SJCRH30 (cell line): ENCODE measurements around the gene MTFR2. TPM values are rescaled to one million over a fixed set of nuclear protein-coding genes. Genes with fewer than 3 reads are reported as not detected.

Source experiments
- DNase-seq, 2 experiments: peaks; one replicate each; pipeline ENCODE4 v3.0.0-alpha.2; 2015 to 2020
- H3K27ac ChIP-seq: fragments of 250-450 bp; sonication (Bioruptor Pico); 2 replicates; pipeline ENCODE4 v1.5.1; 2020; ENCODE audit warnings: mild to moderate bottlenecking, moderate library complexity
- H3K27me3 ChIP-seq: fragments of 250-450 bp; sonication (Bioruptor Pico); 2 replicates; pipeline ENCODE4 v1.5.1; 2020; ENCODE audit warnings: mild to moderate bottlenecking, moderate library complexity
- H3K36me3 ChIP-seq: fragments of 250-450 bp; sonication (Bioruptor Pico); 2 replicates; pipeline ENCODE4 v1.5.1; 2020; ENCODE audit warnings: mild to moderate bottlenecking, moderate library complexity
- H3K4me1 ChIP-seq: fragments of 250-450 bp; sonication (Bioruptor Pico); 2 replicates; pipeline ENCODE4 v1.5.1; 2020; ENCODE audit warnings: mild to moderate bottlenecking, moderate library complexity
- H3K4me3 ChIP-seq: fragments of 250-450 bp; sonication (Bioruptor Pico); 2 replicates; pipeline ENCODE4 v1.5.1; 2020; ENCODE audit warnings: mild to moderate bottlenecking, moderate library complexity
- H3K9me3 ChIP-seq: fragments of 250-450 bp; sonication (Bioruptor Pico); replicated peaks from 2 replicates; pipeline ENCODE4 v1.5.1; 2020; ENCODE audit warnings: mild to moderate bottlenecking, moderate library complexity
- total RNA-seq: library from RNA; depleted of rRNA; stranded (reverse); fragments of >200 nt; shearing (Covaris generic); gene quantifications from 2 replicates; pipeline ENCODE4 v1.2.3, GENCODE V29; 2014; rRNA removed

MTFR2 gene
- 9.4 and 11.8 TPM in 2 replicates for total RNA-seq

- Histone ChIP-seq H3K4me1 (0 out of 2 replicates have a peak, but pooled peaks cover 5% of the 10 kb centered on the region), H3K27ac (peak within 1 kb of the TSS; percentile 48), H3K4me3 (peak within 1 kb of the TSS; percentile 72), H3K27me3 (no peaks in the 10 kb centered on the region), H3K36me3 (no peaks in the 10 kb centered on the region; the same call in 1 of the 2 replicates), H3K9me3 (no peaks in the 10 kb centered on the region)
- peak; percentile 98 to 99 for DNase-seq
Measured at GRCh38 chr6:136249811-136250685, at the start of gene MTFR2. TSS of gene MTFR2 (minus strand) at chr6:136250311. CDS start at chr6:136249099, 1,212 bp downstream.

- no peaks in the 10 kb centered on the region for H3K36me3 ChIP-seq
- no peak for DNase-seq
Measured at GRCh38 chr6:136294621-136295020, 44.5 kb upstream of the MTFR2 start.

DNA sequence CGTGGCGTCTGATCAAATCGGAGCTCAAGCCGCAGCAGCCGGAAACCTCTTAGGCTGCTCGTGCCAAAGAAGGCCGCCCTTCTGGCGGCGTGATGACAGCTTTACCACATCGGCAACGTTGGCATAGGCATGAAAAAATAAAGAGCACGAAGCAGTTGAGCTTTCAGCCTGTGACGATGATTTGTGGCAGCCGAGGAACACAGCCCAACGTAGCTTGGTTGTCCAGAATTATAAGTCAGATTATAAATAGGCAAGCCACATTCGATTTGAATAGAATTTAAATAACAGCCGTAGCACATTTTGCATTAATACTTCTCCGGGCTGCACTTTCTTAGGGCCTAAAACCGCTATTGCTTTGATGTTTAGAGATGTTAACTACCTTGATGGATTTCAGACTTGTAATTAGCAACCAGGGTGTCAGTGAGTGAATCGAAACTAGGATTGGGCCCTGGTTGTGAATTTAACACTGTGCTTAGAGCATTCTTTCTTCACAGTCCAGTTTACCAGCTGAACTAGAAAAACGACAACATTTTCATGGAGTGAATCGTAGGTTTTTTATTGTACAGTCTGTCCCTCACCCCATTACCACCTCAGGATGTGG, 40.4 kb upstream of the MTFR2 start:
- H3K4me1 ChIP-seq = no peaks in the 10 kb centered on the region
- DNase-seq = peak; percentile 73 to 79
- no peaks in the 10 kb centered on the region for H3K36me3 ChIP-seq
- H3K27ac ChIP-seq = peak overlapping the region; percentile 99
- H3K4me3 ChIP-seq = peak overlapping the region; percentile 97
- no peaks in the 10 kb centered on the region for H3K27me3 ChIP-seq
- H3K9me3 ChIP-seq = no peaks in the 10 kb centered on the region

More at GRCh38 chr6:136294621-136295020, 44.5 kb upstream of the MTFR2 start:
- Histone ChIP-seq H3K9me3 (no peaks in the 10 kb centered on the region), H3K27ac (no peak overlapping the region), H3K4me1 (no peaks in the 10 kb centered on the region), H3K4me3 (no peak overlapping the region), H3K27me3 (no peaks in the 10 kb centered on the region)

DNA sequence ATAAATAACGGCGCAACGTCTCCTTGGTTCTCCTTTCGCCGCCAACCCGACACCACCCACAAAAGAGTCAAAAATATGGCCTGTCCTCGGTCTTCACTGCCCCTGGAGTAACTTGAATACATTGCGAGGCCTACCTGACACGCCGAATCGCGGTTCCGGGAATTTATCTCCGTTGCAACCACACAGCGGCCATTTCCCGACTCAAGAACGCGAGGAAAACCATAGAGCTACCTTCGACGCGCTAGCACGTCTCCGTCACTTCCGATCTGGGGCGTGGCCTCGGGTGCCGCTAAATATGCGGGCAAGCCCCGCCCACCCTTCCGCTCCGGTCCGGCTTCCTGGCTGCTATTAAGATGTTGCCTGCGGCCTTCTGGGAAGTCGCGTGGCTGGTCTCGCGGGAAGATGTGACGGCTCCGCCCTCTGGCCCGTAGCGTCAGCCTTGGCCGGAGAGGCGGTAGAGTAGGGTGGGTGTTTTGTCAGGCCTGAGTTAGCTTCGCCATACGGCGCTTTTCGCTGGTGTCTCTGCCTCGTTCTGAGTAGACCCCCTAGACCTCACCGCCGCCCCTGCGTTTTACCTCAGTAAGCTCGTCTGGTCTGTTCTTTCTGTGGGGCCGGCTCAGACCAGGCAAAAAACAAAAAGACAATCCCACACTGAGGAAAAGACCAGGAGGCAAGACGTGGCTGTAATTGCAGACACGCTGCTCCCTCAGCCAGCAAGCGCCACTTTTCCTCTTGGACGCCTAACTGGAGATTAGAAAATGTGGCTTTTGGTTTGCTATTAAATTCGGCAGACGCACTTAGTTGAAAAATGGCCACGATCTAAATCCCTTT, 39.7 kb upstream of the MTFR2 start, which contains the start of gene BCLAF1:
BCLAF1 (minus strand) TSS at position 268 of the 831 bp plus-strand sequence. CDS start 9,980 bp downstream, outside the sequence.
- Histone ChIP-seq H3K9me3 (no peaks in the 10 kb centered on the region), H3K27ac (peak within 1 kb of the TSS; percentile 99), H3K4me3 (peak within 1 kb of the TSS; percentile 97), H3K36me3 (0 out of 2 replicates have a peak, but pooled peaks cover 3% of the 10 kb centered on the region), H3K4me1 (no peaks in the 10 kb centered on the region), H3K27me3 (no peaks in the 10 kb centered on the region)
- DNase-seq = peak; percentile 98 to 99

DNA sequence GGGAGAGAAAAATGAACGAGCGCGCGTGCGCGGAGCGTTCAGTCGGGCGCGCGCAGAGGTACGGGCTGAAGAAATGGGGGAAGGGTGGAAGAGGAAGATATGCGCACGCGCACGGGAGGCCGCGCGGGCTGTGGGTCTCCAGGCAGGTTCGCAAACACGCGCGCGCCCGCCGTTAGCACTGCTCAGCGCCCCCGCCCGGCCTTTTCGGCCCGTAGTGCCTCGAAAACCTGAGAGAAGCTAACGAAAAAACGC, 39.1 kb upstream of the MTFR2 start:
- Histone ChIP-seq H3K9me3 (no peaks in the 10 kb centered on the region), H3K4me3 (peak overlapping the region; percentile 97), H3K27ac (peak overlapping the region; percentile 99), H3K27me3 (no peaks in the 10 kb centered on the region), H3K4me1 (no peaks in the 10 kb centered on the region), H3K36me3 (0 out of 2 replicates have a peak, but pooled peaks cover 3% of the 10 kb centered on the region)
- peak; percentile 90 to 95 for DNase-seq

DNA sequence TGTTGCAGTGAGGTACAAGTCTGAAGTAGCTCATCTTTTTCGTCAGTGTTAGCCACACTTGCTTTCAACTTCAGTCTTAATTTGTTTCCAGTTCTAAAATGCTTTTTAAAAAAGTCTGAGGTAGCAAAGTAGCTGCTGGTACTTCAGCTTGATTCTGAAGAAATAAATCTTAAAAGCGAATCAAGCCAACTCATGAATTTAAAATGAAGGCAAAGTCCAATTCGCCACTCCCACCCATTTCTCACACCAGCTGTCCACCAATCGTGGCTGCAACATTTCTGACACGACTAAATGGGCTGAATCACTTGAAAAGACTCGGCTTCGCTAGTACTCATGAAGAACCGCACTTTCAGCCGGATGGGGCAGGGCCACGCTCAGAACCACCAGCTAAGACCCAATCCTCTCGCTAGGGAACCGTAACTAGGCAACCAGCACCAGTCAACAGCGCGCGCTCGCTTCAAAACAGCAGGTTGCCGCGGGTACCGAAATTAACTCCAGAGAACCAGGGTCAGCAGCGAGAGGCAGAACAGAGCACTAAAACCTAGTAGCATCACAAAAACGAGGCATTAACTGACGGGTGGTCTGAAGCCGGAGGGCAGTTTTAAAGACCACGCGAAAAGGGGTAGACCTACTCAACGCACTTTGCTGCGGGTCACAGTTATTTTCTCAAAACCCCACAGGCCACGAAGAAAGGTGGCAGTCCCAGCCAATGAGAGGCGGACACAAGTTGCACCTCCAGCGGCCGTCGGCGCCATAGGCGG, 38.6 kb upstream of the MTFR2 start:
- H3K36me3 ChIP-seq = 0 out of 2 replicates have a peak, but pooled peaks cover 3% of the 10 kb centered on the region
- no peaks in the 10 kb centered on the region for H3K9me3 ChIP-seq
- peak overlapping the region; percentile 97 for H3K4me3 ChIP-seq
- no peaks in the 10 kb centered on the region for H3K27me3 ChIP-seq
- H3K4me1 ChIP-seq = no peaks in the 10 kb centered on the region
- H3K27ac ChIP-seq = peak overlapping the region; percentile 99
- DNase-seq = peak; percentile 40 to 60

GRCh38 chr6:136284909-136285308, 34.8 kb upstream of the MTFR2 start:
- no peak for DNase-seq
- Histone ChIP-seq H3K27me3 (no peaks in the 10 kb centered on the region), H3K4me3 (no peak overlapping the region), H3K27ac (no peak overlapping the region), H3K4me1 (no peaks in the 10 kb centered on the region), H3K36me3 (peaks cover 30% of the 10 kb centered on the region), H3K9me3 (no peaks in the 10 kb centered on the region)

GRCh38 chr6:136282906-136283305, 32.8 kb upstream of the MTFR2 start:
- Histone ChIP-seq H3K27ac (no peak overlapping the region), H3K36me3 (peaks cover 44% of the 10 kb centered on the region), H3K9me3 (no peaks in the 10 kb centered on the region), H3K4me1 (no peaks in the 10 kb centered on the region), H3K27me3 (no peaks in the 10 kb centered on the region), H3K4me3 (no peak overlapping the region)
- DNase-seq = no peak

GRCh38 chr6:136280032-136280609, 30.0 kb upstream of the MTFR2 start:
- H3K27ac ChIP-seq = no peak overlapping the region
- no peaks in the 10 kb centered on the region for H3K9me3 ChIP-seq
- no peaks in the 10 kb centered on the region for H3K27me3 ChIP-seq
- H3K4me3 ChIP-seq = no peak overlapping the region
- DNase-seq = no peak
- H3K4me1 ChIP-seq = no peaks in the 10 kb centered on the region
- H3K36me3 ChIP-seq = peaks cover 63% of the 10 kb centered on the region

GRCh38 chr6:136274062-136274461, 24.0 kb upstream of the MTFR2 start:
- Histone ChIP-seq H3K9me3 (no peaks in the 10 kb centered on the region), H3K36me3 (peaks cover 87% of the 10 kb centered on the region), H3K4me1 (no peaks in the 10 kb centered on the region), H3K4me3 (no peak overlapping the region), H3K27me3 (no peaks in the 10 kb centered on the region), H3K27ac (no peak overlapping the region)
- no peak for DNase-seq

GRCh38 chr6:136265101-136265500, 15.0 kb upstream of the MTFR2 start:
- Histone ChIP-seq H3K4me3 (no peak overlapping the region), H3K9me3 (no peaks in the 10 kb centered on the region), H3K27ac (no peak overlapping the region), H3K4me1 (no peaks in the 10 kb centered on the region), H3K36me3 (peaks cover 99% of the 10 kb centered on the region), H3K27me3 (no peaks in the 10 kb centered on the region)
- DNase-seq = no peak

DNA sequence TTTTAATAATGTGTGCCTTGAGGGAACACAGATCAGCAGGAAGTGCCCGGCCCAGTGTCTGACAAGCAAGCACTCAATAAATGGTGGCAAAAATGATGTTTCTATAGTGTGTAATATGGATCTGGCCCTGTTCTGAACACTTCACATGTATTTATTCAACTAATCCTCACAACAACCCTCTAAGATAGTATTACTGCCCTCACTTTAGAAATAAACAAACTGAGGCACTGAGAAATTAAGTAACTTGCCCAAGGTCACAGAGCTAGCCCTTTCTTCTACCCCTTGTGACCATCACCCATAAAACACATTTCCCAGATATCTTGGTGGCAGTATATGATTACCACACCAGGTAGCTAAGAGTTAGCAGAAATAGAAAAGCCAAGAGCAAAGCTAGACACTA, 12.8 kb upstream of the MTFR2 start:
- Histone ChIP-seq H3K9me3 (no peaks in the 10 kb centered on the region), H3K4me3 (no peak overlapping the region), H3K36me3 (peaks cover 97% of the 10 kb centered on the region), H3K4me1 (no peaks in the 10 kb centered on the region), H3K27ac (no peak overlapping the region), H3K27me3 (no peaks in the 10 kb centered on the region)
- DNase-seq = no peak

DNA sequence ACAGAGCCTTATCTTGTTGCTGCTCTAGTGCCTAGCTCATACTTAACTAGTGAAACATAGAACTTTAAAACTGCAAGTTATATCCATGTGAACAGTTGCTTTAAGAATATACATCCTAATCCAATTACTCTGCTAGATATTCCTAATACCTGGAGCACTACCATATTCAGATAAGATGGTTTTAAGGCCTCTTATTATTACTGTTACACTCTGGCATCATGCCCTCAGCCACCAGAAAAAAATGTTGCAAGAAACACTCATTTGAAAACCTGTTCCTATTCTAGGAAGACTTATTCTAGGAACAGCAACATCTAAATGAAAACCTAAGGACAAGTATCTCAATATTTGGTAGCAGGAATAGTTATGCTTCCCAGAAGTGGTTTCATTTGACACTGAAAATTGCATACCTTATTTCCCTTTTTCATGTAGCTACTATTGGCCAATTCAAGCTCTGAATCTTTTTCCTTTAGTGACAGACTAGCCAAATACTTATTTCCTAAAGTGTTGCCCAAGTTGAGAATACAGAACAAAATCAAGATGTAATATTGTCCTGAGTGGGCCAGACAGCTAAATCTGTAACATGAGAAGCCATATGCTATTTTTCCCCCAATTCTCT, 4.8 kb upstream of the MTFR2 start:
- H3K27me3 ChIP-seq = no peaks in the 10 kb centered on the region
- no peak overlapping the region for H3K27ac ChIP-seq
- DNase-seq = no peak
- H3K4me1 ChIP-seq = 0 out of 2 replicates have a peak, but pooled peaks cover 5% of the 10 kb centered on the region
- H3K4me3 ChIP-seq = no peak overlapping the region
- H3K36me3 ChIP-seq = peaks cover 33% of the 10 kb centered on the region
- H3K9me3 ChIP-seq = no peaks in the 10 kb centered on the region
